K562 (cell line): ENCODE measurements around the gene GMDS.

ENCODE experiments used
- CTCF ChIP-seq, 3 experiments: IDR thresholded peaks in 2 of 3; conservative IDR thresholded peaks in 1 of 3; 2 replicates each; pipeline ENCODE4 v1.5.1; 2011 to 2012; ENCODE audit warnings: low read length in 3 of 3, mild to moderate bottlenecking in 3 of 3, control low read depth in 2 of 3, improper control_type of control experiment in 1 of 3, inconsistent platforms in 1 of 3, low read depth in 1 of 3, mixed read lengths in 1 of 3, moderate library complexity in 1 of 3; ENCODE audit not compliant: insufficient read depth in 2 of 3
- ERF ChIP-seq: fragments of 450-650 bp; formaldehyde crosslinking; IDR thresholded peaks from 2 replicates; pipeline ENCODE4 v1.4.0; 2020; ENCODE audit warnings: mild to moderate bottlenecking, mixed read lengths
- FOXK2 ChIP-seq, 2 experiments: fragments of 450-650 bp; IDR thresholded peaks in 1 of 2; conservative IDR thresholded peaks in 1 of 2; 2 replicates each; pipeline ENCODE4 v1.6.1; 2016; ENCODE audit warnings: low read depth in 2 of 2, mild to moderate bottlenecking in 1 of 2
- HNRNPUL1 ChIP-seq: fragments of 200-400 bp; formaldehyde crosslinking; IDR thresholded peaks from 2 replicates; pipeline ENCODE4 v1.6.1; 2017; ENCODE audit warnings: low read length
- JUN ChIP-seq, 2 experiments: sonication (generic) in 1 of 2; formaldehyde crosslinking in 1 of 2; IDR thresholded peaks; 2 replicates each; pipeline versions ENCODE4 v1.6.1 to v1.8.0; 2012 to 2022; ENCODE audit warnings: borderline replicate concordance in 2 of 2, mild to moderate bottlenecking in 2 of 2, improper control_type of control experiment in 1 of 2, low read depth in 1 of 2, low read length in 1 of 2, missing genetic modification reagents in 1 of 2
- MAZ ChIP-seq, 2 experiments: fragments of 450-650 bp in 1 of 2; sonication (generic) in 1 of 2; formaldehyde crosslinking; IDR thresholded peaks in 1 of 2; conservative IDR thresholded peaks in 1 of 2; 2 replicates each; pipeline versions ENCODE4 v1.4.0 to v1.5.0; 2020; ENCODE audit warnings: mild to moderate bottlenecking in 1 of 2, missing genetic modification reagents in 1 of 2
- NFRKB ChIP-seq: fragments of 450-650 bp; IDR thresholded peaks from 2 replicates; pipeline ENCODE4 v1.6.1; 2016; ENCODE audit warnings: low read depth
- NR2C1 ChIP-seq, 2 experiments: fragments of 450-650 bp; IDR thresholded peaks; 2 replicates each; pipeline ENCODE4 v1.6.1; 2017; ENCODE audit warnings: mild to moderate bottlenecking in 2 of 2, antibody characterized with exemption in 1 of 2, inconsistent platforms in 1 of 2, missing compliant biosample characterization in 1 of 2, missing genetic modification characterization in 1 of 2
- RAD21 ChIP-seq, 2 experiments: fragments of 250-450 bp in 1 of 2; fragments of 450-650 bp in 1 of 2; sonication (Bioruptor Pico) in 1 of 2; formaldehyde crosslinking in 1 of 2; IDR thresholded peaks in 1 of 2; conservative IDR thresholded peaks in 1 of 2; 2 replicates each; pipeline versions ENCODE4 v1.4.0 to v1.8.0; 2020 to 2022; ENCODE audit warnings: mild to moderate bottlenecking in 2 of 2, moderate library complexity in 1 of 2
- RFX1 ChIP-seq: fragments of 450-650 bp; IDR thresholded peaks from 2 replicates; pipeline ENCODE4 v1.6.1; 2016; ENCODE audit warnings: mild to moderate bottlenecking, moderate library complexity
- ZNF174 ChIP-seq: fragments of 250-450 bp; sonication (Bioruptor Pico); IDR thresholded peaks from 2 replicates; pipeline ENCODE4 v1.4.0; 2020; ENCODE audit warnings: mild to moderate bottlenecking

GRCh38 chr6:1910621-1911407 lies 334.6 kb downstream of the GMDS start:
- TF ChIP-seq FOXK2 (conservative IDR thresholded peaks at IDR 0.05 in 1 of 2, IDR thresholded peaks at IDR 0.05 in 1 of 2; ENCODE audit: low read depth in 2 of 2), result no peak
- TF ChIP-seq HNRNPUL1, result no peak
- no peak for TF ChIP-seq JUN (IDR thresholded peaks at IDR 0.05; ENCODE audit: borderline replicate concordance, low read depth, low read length)
- TF ChIP-seq JUN (CRISPR knock-in tag; IDR thresholded peaks at IDR 0.05; ENCODE audit: borderline replicate concordance), result no peak
- no peak for TF ChIP-seq CTCF (IDR thresholded peaks at IDR 0.05 in 2 of 3, conservative IDR thresholded peaks at IDR 0.05 in 1 of 3; ENCODE audit: insufficient read depth in 2 of 3, low read depth in 1 of 3, low read length in 3 of 3)
- TF ChIP-seq NFRKB, result no peak
- no peak for TF ChIP-seq ZNF174 (CRISPR knock-in tag)
- TF ChIP-seq RFX1, result no peak
- TF ChIP-seq NR2C1 (IDR thresholded peaks at IDR 0.05), result no peak
- no peak for TF ChIP-seq NR2C1 (tag; IDR thresholded peaks at IDR 0.05)
- TF ChIP-seq MAZ (CRISPR knock-in tag; conservative IDR thresholded peaks at IDR 0.05 in 1 of 2, IDR thresholded peaks at IDR 0.05 in 1 of 2), result no peak
- TF ChIP-seq RAD21 (CRISPR knock-in tag; conservative IDR thresholded peaks at IDR 0.05 in 1 of 2, IDR thresholded peaks at IDR 0.05 in 1 of 2), result no peak
- no peak for TF ChIP-seq ERF (CRISPR knock-in tag)
